GM19239 (cell line): ENCODE measurements around the gene COL28A1.
A peak's percentile ranks its signal among the peaks of the same experiment; 100 is the strongest.
"Not testable (repeated sequence)": the region's sequence is repeated elsewhere in the genome, so short reads cannot be mapped to it uniquely, and the experiment has no call there.

Experiments
- DNase-seq: peaks from one replicate; pipeline ENCODE4 v3.0.0; 2011; ENCODE audit warnings: low spot score; ENCODE audit not compliant: insufficient read length
- FAIRE-seq: peaks from 2 replicates; lab custom pipeline; 2011; peaks lifted over from hg19 to GRCh38; lab: Jason Lieb, UNC

Gene COL28A1

DNA sequence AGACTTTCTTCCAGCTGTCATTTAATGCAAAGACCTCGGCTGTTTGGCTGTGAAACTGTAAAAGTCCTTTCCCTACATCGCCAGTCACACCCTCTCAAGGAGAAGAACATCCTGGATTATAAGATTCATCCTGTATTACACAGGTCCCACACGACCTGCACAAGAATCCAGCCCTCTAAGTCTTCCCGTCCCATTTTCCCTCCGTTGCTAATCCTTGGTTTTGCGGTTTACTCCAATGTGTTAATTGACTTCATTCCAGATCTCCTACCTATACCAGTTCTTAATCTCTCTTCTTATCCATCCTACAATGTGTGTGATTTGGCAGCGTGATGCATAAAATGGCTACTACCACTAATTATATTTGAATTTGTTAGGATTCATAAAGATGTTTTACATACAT is 110.4 kb downstream of the COL28A1 start:
- no peak for DNase-seq
- no peak for FAIRE-seq

DNA sequence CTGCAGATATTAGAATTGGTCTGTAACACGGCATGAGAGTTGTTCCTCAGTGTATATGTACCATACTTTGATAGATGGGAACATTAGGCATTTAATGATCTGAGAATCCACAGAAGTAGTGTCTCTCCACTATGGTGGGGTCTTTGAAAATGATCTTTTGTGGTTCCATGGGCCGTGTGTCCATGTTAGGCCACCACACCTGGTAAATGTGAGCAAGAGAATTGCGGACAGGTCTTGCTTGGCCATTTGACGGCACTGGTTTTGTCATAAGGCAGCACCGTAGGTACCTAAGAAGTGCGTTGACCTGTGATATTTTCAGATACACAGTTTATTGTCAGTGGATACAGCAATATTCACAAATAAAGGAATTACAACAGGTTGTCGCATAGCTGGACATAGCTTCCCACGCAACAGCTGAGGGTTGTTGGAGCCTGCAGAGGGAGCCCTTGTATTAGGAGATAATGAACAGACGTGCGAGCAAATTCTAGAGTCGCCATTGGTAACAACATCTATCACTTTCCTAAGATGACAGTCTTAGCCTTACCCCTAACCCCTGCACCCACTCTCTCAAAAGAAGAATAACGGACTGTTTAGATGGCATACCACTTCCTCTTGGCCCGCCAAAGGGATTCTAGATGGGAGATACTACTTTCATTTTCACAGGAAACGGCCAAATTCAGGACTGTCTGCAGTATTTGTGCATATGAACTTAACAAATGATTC is 111.4 kb downstream of the COL28A1 start:
- peak; percentile 16 for DNase-seq
- peak; percentile 81 for FAIRE-seq

DNA sequence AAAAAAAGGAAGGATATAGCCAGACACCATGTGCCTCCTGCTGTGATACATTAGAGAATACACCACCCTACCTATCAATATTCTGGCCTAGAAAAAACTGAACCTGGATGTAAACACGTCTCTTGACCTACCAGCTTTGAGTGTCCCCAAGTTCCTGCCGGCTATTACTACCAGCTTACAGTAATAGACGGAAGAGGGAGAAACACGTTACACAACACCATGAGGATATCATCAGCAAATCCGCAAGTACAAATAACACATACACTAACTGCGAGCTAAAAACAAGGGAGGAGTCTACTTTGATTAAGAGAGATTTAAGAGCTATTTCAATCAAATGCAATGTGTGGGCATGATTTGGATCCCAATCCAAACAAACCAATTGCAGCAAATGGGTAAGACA is 113.0 kb downstream of the COL28A1 start:
- DNase-seq (no peak), FAIRE-seq (no peak)

DNA sequence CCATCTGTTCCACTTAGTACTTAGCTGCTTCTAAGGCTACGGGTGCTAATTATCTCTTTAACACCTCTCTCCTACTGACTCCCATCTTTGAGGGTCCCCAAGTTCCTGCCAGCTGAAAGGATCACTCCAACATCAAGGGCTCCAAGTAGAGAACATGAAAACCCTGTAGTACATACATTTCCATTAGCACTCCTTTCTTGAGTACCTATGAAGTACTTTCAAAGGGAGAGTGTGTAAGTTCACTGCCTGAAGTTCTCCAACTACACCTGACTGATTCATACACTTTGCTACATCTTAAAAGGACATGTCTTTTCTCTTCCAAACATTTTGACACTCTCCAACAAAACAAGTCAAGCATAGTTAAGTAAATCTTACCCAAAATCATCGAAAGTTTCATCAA is 113.8 kb downstream of the COL28A1 start:
- DNase-seq = no peak
- no peak for FAIRE-seq

DNA sequence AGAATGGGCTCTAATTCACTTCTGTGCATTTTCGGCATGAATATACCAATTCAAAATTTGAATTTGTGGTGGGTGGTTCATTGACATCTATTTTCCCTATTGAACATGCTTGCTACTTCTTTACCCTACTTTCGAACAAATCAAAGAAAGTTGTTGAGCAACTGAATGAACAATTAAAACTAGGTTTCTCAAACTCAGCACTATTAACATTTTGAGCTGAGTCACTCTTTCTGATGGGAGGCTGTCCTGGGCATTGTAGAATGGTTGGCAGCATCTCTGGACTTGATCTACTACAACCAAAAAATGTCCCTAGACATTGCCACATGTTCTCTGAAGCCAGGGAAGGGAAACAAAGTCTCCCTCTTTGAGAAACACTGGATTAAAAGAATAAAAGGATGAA is 116.7 kb downstream of the COL28A1 start:
- DNase-seq (no peak), FAIRE-seq (no peak)

DNA sequence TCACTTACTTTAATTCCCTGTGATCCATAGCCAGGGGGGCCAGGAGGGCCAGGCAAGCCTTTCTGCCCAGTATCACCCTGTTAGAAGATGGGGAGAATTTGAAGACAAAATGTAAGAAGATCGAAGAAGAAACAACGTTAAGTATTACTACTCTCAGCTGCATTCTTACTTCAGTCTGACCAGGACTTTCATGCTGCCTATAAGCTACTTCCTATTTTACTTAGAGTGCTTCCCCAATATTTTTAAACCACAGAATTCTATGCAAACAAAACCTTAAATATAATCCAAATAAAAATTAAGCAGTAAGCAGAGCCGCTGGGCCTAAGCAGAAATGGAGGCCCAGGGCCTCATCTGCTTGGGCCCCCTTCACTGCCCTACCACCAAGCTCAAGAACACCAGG is 117.8 kb downstream of the COL28A1 start:
- no peak for FAIRE-seq
- DNase-seq = no peak

DNA sequence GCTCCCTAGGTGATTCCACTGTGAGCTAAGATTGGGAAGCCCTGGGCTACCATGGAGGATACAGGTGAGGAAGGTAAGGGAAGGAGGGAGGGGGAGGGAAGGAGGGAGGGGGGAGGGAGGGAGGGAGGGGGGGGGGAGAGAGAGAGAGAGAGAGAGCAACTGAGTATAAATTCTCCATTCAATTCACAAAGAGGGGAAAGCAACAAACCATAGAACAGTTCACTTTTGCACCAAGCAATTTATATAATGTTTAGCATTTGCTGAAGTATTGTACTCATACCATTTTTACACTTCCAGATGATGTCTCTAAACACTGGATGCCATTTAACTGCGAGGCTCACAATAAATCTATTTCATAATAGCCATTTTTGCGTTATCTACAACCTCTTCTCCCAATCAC is 118.3 kb downstream of the COL28A1 start:
- DNase-seq (no peak), FAIRE-seq (no peak)

DNA sequence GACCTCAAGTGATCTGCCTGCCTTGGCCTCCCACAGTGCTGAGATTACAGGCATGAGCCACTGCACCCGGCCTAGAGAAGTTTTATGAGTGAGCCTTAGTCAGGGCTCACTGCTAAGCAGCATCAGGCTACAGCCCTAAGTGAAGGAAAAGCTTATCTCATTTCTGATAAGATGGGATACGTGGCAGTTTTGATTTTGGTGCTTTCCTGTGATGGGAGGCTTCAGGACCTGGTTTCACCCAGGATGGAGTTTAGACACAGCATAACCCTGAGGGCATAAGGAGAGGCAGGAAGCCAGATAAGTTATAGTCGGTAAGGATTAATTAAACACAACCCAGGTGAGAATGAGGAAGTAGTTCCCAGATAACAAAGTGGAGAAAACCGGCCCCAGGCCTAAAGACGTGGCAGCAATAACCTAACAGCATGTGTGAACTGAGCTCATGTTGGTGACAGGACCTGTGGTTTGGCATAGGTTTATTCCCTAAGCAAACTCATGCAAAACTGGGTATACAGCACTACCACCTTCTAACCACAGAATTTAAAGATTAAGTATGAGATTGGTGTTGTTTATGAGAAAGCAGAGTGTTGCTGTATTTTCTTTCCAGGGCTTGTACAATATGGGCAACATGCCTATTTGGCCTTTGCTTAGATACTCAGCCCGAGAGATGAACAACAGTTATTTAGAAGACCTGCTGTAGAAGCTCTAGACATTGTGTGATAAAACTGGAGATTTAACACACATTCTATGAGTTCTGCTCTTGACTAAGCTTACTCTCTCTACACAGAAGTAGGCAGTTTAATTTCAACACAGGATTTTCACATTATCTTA is 119.4 kb downstream of the COL28A1 start:
- DNase-seq (no peak), FAIRE-seq (no peak)

DNA sequence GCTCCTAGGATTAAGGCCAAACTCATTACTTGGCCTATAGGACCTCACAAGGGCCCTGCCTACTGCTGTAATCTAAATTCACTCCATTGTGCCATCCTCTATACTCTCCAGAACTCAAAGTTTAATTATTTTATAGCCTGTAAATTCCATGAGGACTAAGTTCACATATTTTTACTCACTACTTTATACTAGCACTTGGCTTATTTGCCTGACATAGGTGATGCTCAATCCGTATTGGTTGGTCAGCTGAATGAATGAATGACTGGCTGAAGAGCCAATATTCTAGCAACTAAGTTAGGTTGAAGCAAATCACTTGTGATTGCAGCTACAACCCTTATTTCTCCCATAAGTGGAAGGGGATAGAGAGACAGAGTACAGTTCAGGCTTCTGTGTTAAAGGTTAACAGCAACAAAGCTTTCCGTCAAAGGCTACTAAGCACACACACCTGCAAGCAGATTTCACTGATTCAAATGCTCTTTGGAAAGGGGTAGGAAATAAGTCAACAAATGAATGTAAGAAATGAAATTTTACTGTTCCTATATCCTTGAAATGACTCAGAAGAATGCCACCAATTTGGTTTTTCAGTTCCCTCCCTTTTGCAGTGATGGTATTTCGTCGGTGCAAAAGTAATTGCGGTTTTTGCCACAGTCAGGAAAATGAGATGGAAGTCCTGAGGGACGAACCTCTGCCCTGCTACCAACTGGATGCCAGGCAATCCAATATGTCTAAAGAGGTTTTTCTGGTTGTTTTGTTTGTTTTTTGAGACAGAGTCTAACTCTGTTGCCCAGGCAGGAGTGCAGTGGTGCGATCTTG is 120.7 kb downstream of the COL28A1 start:
- no peak for FAIRE-seq
- no peak for DNase-seq

DNA sequence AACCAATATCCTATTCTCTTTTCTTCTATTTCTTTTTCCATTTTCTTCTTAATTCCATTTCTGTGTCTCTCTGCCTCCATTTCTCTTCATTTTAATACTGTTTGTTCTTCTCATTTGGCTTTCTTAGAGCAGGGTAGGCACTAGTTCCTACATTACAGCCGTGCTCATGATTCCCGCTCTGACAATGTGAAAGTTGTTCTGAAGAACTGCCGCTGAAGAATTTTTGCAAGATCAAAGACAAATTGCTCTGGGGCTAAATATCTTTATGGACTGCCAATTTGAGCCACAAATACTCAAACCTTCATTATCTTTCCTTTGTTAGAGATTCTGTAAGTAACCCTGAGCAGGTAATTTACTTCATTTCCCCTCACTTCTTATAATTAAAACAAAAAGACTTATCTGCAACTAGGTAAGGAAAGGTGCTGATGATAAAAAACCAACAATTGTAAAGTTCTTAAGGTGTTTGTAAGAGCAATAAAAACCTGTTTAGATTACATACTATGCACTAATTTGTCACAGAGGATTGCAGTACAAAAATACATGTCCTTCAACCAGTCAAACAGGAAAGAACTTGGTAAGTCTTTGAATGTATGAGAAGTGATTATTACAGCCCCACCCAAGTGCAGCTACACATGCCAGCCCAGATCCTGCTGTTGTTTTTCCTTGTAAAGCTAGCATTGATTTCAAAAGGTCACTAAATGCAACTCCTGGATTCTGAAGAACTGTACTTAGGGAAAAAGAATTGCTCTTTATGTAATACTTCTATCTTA is 127.5 kb downstream of the COL28A1 start:
- no peak for DNase-seq
- no peak for FAIRE-seq

DNA sequence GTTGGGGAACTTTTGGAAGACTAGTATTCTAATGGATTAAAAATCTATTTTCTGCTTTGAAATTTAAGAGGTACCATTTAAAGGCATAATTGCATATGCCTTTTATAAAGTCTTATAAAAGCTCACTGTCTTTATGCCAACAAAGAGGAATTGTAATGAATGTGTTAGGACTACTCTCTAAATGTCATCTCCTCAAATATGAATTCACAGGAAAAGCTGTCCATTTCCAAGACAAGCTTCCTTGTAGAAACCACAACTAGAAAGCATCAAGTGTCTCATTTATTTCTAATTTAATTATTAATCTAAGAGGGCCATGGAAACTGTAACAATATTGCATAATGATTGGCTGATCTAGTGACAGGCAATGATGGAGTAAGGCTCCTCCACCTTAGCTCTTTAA is 130.2 kb downstream of the COL28A1 start:
- FAIRE-seq (no peak), DNase-seq (no peak)

DNA sequence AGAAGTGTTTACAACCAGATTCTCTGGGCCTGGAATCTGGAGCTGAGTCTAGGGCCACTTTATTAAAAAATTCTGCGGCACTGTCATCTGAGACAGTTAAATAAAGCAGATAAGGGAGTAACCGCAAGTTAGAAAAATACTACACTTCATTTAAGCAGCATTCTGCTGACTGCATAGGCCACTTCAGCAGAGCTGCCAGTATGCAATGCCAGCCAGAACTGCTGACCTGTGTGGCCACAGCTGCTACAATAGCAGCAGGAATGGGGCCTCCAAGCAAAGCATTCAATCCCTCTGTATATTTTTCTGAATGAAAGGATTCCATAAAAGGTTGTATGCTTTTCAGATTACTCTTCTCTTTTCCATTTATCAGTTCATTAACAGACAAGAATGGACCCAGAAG is 136.0 kb downstream of the COL28A1 start:
- no peak for FAIRE-seq

DNA sequence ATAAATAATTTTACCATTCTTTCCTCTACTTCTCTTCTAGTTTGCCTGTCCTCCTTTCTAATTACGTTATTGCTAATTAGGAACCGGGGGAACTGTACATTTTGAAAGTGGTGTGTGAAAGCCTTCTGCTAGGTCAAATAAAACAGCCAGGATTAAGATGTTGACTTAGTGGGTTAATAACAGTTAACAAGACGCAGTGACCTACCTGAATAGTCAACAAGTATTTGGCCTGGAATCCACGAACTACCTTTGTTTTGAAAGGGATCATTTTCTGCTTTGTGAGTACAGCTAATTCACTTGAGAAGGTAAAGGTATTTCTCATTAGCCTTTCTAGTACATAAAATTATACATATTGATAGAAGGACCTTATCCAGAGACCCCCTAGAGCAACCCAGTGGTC is 139.9 kb downstream of the COL28A1 start:
- no peak for DNase-seq

More for the DNA sequence above, 136.0 kb downstream of the COL28A1 start:
- no peak for DNase-seq

DNA sequence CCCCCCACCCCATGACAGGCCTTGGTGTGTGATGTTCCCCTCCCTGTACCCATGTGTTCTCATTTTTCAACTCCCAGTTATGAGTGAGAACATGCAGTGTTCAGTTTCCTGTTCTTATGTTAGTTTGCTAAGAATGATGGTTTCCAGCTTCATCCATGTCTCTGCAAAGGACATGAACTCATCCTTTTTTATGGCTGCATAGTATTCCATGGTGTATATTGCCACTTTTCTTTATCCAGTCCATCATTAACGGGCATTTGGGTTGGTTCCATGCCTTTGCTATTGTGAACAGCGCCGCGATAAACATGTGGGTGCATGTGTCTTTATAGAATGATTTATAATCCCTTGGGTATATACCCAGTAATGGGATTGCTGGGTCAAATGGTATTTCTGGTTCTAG is 147.5 kb downstream of the COL28A1 start:
- FAIRE-seq, DNase-seq: not testable (repeated sequence)

More for the DNA sequence above, 139.9 kb downstream of the COL28A1 start:
- no peak for FAIRE-seq

DNA sequence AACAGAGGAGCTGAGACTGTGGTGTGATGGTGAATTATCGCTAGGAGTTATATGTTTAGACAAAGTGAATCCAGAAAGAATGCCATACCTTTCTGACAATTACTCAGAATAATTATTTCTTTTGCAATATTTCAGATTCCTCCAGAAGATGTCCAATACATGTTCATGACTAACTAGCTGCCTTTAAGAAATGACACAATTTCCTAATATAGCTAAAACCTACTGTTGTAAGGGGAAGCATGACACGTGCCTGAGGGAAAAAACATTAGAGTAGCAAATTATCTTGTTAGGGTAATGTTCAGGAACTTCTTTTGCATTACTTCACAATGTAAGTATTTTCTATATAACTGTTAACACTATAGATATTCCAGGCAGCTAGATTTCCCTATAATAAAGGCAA is 150.3 kb downstream of the COL28A1 start:
- FAIRE-seq (no peak), DNase-seq (no peak)

DNA sequence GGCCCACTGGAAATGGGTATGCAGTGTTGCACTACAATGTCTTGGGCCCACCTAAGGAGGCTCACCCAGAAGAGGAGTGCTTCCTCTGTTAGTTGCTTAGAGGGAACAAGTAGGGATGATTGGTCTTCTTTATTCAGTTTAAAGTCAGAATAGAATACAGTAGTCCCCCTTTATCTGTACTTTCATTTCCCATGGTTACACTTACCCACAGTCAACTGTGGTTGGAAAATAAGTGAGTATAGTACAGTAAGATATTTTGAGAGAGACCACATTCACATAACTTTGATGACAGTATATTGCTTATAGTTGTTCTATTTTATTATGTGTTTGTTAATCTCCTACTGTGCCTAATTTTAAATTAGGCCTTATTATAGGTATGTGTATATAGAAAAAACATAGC is 151.4 kb downstream of the COL28A1 start:
- no peak for FAIRE-seq
- DNase-seq = no peak

DNA sequence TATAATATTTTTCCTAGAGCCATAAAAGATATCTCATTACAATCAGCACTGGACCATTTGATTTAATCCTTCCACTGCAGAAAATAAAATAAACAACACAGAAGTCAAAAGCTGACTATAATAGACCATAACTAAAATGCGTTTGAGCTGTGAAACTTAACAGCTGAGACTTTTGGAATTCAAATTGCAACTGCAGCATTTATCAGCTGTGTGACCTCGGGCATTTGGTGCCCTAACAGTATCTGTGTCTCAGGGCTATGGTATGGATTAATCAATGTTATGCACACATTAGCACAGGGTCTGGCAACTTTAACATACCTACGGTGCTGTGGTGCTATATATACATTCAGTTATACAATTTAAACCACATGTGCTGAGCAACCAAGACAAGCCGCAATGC is 160.1 kb downstream of the COL28A1 start:
- DNase-seq = no peak
- no peak for FAIRE-seq

DNA sequence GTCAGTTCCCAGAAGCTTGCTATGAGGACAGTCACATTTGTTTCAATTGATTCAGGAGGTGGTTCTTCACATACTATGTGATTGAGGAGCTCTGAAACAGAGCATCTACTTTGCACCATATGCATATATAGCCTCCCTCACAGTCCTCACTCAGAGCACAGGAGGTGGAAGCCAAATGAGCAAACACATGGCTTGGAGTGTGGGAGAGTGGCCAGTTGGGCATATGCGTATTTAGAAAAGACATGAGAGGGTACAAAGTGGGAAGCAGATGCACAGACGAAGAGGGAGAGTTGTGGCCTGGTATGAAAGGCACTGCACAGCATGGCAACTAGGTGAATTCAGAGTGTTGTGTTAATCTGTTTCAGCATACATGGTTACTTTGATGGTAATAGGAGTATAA is 165.6 kb downstream of the COL28A1 start:
- FAIRE-seq = no peak
- DNase-seq = no peak

DNA sequence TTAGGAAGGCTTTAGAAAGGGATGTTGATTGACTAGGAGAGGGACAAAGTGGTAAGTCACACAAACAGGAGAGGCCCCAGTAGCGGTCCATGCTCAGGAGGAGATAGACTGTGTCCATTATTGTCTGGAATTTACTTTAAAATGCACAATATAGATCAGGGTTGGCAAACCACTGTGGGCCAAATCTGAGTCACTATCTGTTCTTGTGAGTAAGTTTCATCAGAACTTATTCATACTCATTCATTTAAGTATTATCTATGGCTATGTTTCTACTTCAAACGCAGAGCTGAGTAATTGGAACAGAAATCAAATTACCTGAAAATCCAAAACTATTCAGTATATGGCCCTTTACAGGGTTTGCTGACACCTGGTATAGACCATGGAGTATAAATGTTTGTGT is 166.5 kb downstream of the COL28A1 start:
- DNase-seq = no peak
- FAIRE-seq = peak; percentile 28

DNA sequence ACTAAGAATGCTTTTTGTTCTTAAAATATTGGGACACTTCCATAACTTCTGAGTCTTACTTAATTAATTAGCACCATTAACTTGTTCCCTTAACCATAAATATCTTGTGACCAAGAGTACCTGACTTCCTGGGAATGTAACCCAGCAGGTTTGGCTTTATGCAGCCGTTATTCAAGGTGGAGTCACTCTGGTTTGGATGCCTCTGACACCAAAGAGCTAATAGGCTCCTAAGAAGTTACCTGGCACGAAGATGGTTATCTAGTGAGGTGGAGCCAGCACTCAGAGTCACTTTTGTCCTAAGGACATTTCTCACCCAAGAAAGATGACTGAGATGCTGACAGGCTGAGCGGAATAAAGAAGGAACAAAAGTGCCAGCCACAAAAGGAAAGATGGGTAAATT is 181.0 kb downstream of the COL28A1 start:
- FAIRE-seq = no peak
- no peak for DNase-seq
